Skeletal muscle tissue (tissue), 4 donors: ENCODE results near the gene TELO2. TPM values are rescaled to one million over a fixed set of nuclear protein-coding genes. Genes with fewer than 3 reads are reported as not detected.

Experiments used
- H3K27ac ChIP-seq: one replicate; pipeline ENCODE4 v1.7.0; 2013; ENCODE audit warnings: mild to moderate bottlenecking, low read depth, low read length, inconsistent platforms
- H3K27me3 ChIP-seq, 3 donors: one replicate each; pipeline ENCODE4 v1.7.0; 2013; ENCODE audit warnings: low read length in 3 of 3; ENCODE audit not compliant: control insufficient read depth in 3 of 3, insufficient read depth in 3 of 3
- H3K36me3 ChIP-seq, 3 donors: one replicate each; pipeline ENCODE4 v1.7.0; 2013; ENCODE audit warnings: low read length in 3 of 3; ENCODE audit not compliant: control insufficient read depth in 3 of 3, insufficient read depth in 3 of 3
- H3K4me1 ChIP-seq, 3 donors: one replicate each; pipeline ENCODE4 v1.7.0; 2013; ENCODE audit warnings: low read length in 3 of 3, mild to moderate bottlenecking in 3 of 3; ENCODE audit not compliant: control insufficient read depth in 3 of 3, insufficient read depth in 3 of 3
- H3K4me3 ChIP-seq, 3 donors: one replicate each; pipeline ENCODE4 v1.7.0; 2013; ENCODE audit warnings: low read length in 3 of 3
- H3K9ac ChIP-seq, 3 donors: one replicate each; pipeline ENCODE4 v1.7.0; 2013; ENCODE audit warnings: low read length in 3 of 3, mild to moderate bottlenecking in 3 of 3, moderate library complexity in 2 of 3, low read depth in 1 of 3
- H3K9me3 ChIP-seq, 3 donors: one replicate each; pipeline ENCODE4 v1.7.0; 2013; ENCODE audit warnings: low read length in 3 of 3; ENCODE audit not compliant: control insufficient read depth in 3 of 3
- total RNA-seq: library from RNA; depleted of rRNA; stranded (reverse); fragments of >200 nt; gene quantifications from one replicate; pipeline ENCODE4 v1.2.3, GENCODE V29; 2014
- donor health status: Osteomylitis.

TELO2 gene
- 11.0 TPM for total RNA-seq

DNA sequence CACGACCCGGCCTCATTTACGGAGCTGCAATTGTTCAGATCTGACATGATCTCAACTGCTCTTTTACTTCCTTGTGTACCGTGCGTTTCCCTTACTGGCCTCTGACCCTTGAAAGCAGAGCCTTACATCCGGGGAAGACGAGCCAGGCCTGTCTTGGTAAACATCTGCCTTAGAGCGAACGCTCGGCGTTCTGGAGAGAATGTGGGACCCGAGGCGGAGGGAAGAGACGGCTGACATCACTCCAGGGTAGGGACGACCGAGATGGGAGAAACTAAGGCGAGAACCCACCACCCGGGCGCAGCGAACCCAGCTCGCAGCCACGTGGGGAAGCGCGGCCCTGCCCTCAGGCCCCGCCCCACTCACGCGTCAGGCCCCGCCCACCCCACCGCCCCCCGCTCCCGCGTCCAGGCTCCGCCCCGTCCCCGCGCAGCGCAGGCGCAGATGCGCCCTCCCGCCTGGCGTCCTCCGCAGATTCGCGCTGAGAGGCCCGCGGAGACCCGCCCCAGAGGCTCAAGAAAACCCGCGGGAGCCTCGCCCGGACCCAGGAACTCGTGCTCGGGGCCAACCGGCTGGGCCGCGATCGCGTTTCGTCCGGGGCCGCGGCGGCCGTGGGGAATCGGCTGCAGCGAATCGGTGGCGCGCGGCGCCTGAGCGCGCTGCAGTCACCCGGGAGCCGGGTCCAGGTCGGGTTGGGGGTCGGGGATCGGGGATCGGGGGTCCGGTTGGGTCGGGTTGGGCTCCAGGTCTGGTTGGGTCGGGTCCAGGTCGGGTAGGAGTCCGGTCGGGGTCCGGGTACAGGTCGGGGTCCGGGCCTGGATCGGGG lies at the start of gene TELO2:
Gene TELO2, plus strand, starts transcription at position 438 of the 823 bp plus-strand sequence. CDS start 922 bp downstream, outside the sequence.
- Histone ChIP-seq H3K4me1 (peaks cover 20 to 22% (median 22%) of the 10 kb centered on the region in 3 donors), H3K27me3 (no peaks in the 10 kb centered on the region), H3K36me3 (peaks cover 21 to 29% (median 28%) of the 10 kb centered on the region in 3 donors), H3K27ac (peak within 1 kb of the TSS; percentile 87), H3K4me3 (peak within 1 kb of the TSS; percentile 81 to 86 (median 86)), H3K9me3 (no peaks in the 10 kb centered on the region), H3K9ac (peak within 1 kb of the TSS; percentile 80 to 90 (median 84))

DNA sequence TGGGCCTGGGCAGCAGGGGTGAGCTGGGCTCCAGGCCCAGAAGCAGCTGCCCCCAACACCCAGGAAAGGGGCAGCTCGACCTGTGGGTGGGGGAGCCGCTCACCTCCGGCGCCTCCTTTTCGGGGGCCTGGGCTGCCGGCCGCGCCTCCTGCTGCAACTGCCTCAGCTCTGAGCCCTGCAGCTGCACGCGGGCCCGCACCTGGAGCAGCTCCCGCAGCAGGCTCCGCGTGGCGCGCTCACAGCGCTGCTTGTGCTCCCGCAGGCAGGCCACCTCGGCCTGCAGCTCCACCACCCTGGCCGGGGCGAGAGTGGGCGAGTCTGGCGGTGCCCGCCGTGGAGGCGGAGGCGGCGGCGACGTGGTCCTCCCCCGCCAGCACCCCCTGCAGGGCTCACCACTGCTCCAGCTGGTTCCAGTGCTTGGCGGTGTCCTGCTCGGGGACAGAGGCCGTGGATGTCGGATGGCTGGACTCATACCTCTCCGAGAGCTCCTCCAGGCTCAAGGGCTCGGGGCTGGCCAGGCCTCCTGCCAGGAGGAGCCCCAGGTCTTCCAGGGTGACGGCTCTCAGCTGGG lies 49.7 kb upstream of the TELO2 start:
- Histone ChIP-seq H3K9ac (no peak overlapping the region), H3K4me3 (no peak overlapping the region), H3K4me1 (no peaks in the 10 kb centered on the region), H3K9me3 (no peaks in the 10 kb centered on the region), H3K27me3 (no peaks in the 10 kb centered on the region), H3K27ac (no peak overlapping the region), H3K36me3 (peaks cover 17 to 20% (median 20%) of the 10 kb centered on the region in 3 donors)

DNA sequence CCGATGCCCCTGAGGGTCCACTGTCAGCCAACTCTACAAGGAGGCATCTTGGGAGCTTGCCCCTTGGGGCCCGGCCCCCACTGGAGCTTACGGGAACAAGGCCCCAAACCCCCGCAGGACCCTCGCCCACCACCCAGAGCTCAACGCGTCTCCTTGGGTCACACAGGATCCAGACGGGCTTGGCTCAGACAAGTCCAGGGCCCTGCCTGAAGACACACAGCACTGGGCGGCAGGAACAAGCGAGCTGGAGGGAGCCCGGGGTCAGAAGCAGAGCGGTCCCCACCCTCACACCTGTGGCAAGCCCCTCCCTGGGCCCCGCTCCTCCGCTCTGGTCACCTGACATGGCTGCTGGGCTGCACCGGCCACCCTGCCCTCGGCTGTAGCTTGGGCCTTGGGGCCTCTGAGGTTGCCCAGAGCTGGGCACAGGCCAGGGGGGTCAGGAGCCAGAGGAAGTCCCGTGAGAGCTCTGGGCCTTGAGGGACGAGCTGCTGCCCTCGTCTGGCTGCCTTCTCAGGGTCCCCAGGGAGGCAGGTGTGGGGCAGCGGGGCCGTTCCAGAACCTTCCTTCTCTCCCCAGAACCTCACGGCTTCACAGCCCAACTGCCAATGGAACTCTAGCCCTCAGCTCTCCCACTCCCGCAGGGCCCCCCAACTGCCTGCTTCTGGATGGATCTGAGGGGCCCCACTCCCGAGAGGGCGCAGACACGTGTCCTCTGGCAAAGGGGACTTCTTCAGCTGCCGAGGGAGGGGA lies 49.0 kb upstream of the TELO2 start, which contains the start of gene CCDC154:
Gene CCDC154, minus strand, starts transcription at position 577 of the 750 bp plus-strand sequence. Its CDS starts 234 bp downstream, at position 343.
- peaks cover 18 to 24% (median 23%) of the 10 kb centered on the region in 3 donors for H3K36me3 ChIP-seq
- H3K9ac ChIP-seq: no peak within 1 kb of the TSS
- no peak within 1 kb of the TSS for H3K27ac ChIP-seq
- H3K9me3 ChIP-seq: no peaks in the 10 kb centered on the region
- H3K4me3 ChIP-seq: no peak within 1 kb of the TSS
- no peaks in the 10 kb centered on the region for H3K27me3 ChIP-seq
- no peaks in the 10 kb centered on the region for H3K4me1 ChIP-seq

DNA sequence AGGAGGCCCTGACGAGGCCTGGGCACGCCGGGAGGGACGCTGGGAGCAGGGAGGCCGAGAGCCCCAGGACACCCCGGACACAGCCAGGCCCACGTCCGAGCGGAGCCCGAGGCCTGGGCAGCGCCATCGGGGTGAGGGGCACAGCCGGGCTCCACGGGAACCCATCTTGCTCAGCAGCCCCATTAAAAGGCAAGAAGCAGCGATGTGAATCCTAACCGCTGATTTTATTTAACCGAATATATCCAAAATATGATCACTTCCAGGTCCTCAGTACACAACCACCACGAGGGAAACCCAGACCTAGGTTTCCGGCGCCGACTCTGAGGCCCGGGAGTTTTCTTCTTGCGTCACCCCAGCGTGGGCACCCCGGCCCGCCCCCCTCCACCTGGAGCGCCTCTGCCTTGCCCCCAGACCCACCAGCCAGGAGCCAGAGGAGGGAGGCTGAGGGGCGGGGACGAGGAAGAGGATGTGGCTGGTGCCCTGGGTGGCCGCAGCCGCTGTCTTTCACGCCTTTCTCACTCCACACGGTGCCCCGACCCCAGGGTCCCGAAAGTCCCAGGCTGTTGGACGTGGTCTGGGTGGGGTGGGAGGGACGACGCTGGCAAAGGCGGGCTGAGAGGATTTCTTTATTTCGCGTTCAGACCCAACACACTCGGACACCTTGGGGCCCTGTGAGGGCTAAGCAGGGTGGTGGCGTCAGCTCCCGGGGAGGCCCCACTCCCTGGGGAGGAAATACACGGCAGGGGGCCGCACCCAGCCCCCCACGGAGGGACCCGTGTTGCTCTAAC lies 48.2 kb upstream of the TELO2 start:
- H3K27me3 ChIP-seq: no peaks in the 10 kb centered on the region
- no peaks in the 10 kb centered on the region for H3K4me1 ChIP-seq
- H3K36me3 ChIP-seq: peaks cover 21 to 30% (median 28%) of the 10 kb centered on the region in 3 donors
- no peaks in the 10 kb centered on the region for H3K9me3 ChIP-seq
- H3K4me3 ChIP-seq: no peak overlapping the region
- H3K27ac ChIP-seq: no peak overlapping the region
- H3K9ac ChIP-seq: no peak overlapping the region

DNA sequence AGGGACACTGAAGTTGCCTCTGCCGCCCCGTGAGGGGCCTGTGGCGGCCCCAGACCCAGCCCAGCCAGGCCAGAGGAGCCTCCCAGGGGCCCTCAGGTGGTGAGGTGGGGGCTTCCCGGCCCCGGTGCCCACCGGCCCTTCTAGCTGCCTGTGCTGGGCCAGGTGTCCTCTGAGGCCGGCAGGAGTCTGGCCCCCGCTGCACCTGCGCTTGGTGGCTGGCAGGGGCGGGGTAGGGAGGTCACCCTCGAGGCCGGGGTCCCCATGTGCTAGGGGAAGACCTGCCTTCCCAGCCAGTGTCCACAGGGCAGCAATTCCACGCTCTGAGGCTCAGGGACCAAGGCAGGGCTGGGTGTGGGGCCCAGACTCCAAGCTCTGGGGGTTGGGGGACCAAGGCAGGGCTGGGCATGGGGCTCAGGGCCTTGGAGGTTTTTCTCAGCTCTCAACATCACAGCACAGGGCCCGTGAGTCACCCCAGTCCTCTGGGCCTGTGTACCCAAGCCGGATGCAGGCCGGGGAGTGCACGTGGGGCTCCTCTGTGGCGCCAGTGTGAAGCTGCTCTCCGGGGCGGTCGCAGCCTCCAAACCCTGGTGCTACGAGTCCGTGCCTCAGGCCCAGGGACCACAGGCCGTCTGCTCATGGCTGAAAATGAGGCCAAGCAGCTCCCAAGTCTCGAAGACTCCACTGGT lies 47.5 kb upstream of the TELO2 start:
- Histone ChIP-seq H3K4me3 (no peak overlapping the region), H3K4me1 (no peaks in the 10 kb centered on the region), H3K27me3 (no peaks in the 10 kb centered on the region), H3K9ac (no peak overlapping the region), H3K27ac (no peak overlapping the region), H3K36me3 (peaks cover 21 to 33% (median 28%) of the 10 kb centered on the region in 3 donors), H3K9me3 (no peaks in the 10 kb centered on the region)

DNA sequence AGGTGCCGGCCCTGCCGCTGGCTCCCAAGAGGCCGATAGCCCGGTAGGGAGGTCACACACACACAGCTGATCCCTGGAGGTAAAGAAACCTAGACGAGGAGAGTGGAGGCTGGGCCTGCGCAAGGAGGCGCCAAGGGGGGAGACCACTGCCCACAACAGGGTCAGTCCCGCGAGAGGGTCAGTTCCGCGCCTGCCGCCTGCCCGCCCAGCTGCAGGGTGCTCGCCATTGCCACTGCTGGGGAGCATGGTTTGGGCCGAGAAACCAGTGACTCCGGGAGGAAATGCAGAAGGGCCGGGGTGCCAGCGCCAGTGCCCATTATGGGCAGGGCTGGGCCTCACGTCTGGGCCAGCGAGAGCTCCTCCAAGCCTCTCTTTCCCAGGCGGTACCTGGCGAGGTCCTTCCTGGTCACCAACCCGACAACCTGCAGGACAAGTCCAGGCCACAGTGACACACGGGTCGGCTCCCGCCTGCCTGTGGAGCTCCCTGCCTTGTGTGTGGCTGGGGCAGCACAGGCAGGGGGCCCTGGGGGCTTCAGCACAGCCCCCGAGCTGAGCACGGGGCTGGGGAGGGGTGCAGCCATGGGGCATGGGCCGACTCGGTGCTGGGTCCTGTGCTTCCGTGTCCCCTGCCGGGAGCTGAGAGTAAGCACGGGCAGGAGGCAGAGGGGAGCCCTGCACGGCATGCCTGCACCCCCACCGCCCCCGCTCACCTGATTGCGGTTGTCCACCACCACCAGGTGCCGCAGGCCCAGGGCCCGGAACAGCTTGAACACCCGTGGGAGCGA lies 46.7 kb upstream of the TELO2 start:
- H3K36me3 ChIP-seq: peaks cover 29 to 41% (median 34%) of the 10 kb centered on the region in 3 donors
- peak overlapping the region in 1 of 3 donors; percentile 8 for H3K9ac ChIP-seq
- no peak overlapping the region for H3K27ac ChIP-seq
- H3K9me3 ChIP-seq: no peaks in the 10 kb centered on the region
- no peaks in the 10 kb centered on the region for H3K4me1 ChIP-seq
- H3K4me3 ChIP-seq: no peak overlapping the region
- no peaks in the 10 kb centered on the region for H3K27me3 ChIP-seq

DNA sequence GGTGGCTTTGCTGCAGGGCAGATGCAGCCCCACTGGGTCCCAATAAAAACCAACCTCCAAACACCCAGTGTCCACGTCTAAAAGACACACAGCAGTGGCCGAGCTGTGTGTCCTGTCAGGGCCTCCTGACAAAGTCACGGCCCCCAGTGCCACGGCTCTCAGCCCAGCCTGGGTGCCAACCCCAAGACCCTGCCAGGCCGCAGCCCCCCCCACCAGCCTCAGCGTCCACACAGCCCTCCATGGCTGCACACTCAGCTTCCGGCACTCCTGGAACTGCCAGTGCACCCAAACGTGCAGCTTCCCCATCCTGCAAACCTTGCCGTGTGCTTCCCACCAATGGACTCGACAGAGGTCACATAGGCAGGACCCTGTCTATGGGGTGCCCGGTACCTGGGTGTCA lies 45.2 kb upstream of the TELO2 start:
- peaks cover 38 to 54% (median 44%) of the 10 kb centered on the region in 3 donors for H3K36me3 ChIP-seq
- no peak overlapping the region for H3K9ac ChIP-seq
- no peak overlapping the region for H3K27ac ChIP-seq
- no peaks in the 10 kb centered on the region for H3K4me1 ChIP-seq
- no peaks in the 10 kb centered on the region for H3K27me3 ChIP-seq
- H3K9me3 ChIP-seq: no peaks in the 10 kb centered on the region
- no peak overlapping the region for H3K4me3 ChIP-seq

DNA sequence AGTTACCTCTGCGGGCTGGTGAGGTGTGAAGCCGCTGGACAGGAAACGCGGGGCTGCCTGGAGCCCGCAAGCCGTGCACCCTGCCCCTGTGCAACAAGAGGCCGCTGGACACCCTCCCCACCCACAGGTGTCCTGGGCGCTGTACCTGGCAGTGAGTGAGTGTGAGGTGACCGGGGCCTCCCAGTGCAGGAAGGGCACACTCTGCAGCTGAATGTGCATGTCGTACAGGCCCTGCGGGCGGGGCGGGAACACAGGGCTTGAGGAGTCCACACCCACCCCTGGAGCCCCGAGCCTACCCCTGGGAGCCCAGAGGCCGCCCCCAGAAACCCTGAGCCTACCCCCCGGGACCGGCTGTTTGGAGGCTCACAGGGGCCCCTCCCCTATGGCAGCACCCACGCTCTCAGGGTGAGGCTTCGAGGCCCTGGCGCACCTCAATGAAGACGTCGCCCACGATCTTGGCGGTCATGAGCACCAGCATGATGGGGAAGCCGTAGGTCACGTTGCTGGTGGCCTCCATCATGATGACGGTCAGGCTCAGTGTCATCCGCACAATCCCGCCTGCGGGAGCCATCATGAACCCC lies 44.5 kb upstream of the TELO2 start:
- Histone ChIP-seq H3K9me3 (no peaks in the 10 kb centered on the region), H3K4me3 (no peak overlapping the region), H3K27me3 (no peaks in the 10 kb centered on the region), H3K36me3 (peaks cover 43 to 60% (median 49%) of the 10 kb centered on the region in 3 donors), H3K27ac (no peak overlapping the region), H3K4me1 (no peaks in the 10 kb centered on the region), H3K9ac (no peak overlapping the region)
